Aorta (tissue), 5 donors: ENCODE measurements around the gene FNDC7. TPM values are rescaled to one million over a fixed set of nuclear protein-coding genes. Genes with fewer than 3 reads are reported as not detected.
"Not testable (repeated sequence)": the region's sequence is repeated elsewhere in the genome, so short reads cannot be mapped to it uniquely, and the experiment has no call there.

Source experiments
- ATAC-seq: fragments of 200-7000 bp; cut with Tn5 transposase; one replicate; pipeline ENCODE4 v1.9.1; 2022; ENCODE audit warnings: moderate library complexity; ENCODE audit not compliant: low FRiP score
- DNase-seq, 2 donors: peaks; one replicate each; pipeline ENCODE4 v3.0.0-alpha.2; 2020
- H3K27ac ChIP-seq, 2 donors: one replicate each; pipeline ENCODE4 v1.5.1; 2013; ENCODE audit warnings: low read length in 2 of 2, mild to moderate bottlenecking in 2 of 2, moderate library complexity in 2 of 2, control low read depth in 1 of 2, inconsistent platforms in 1 of 2, low read depth in 1 of 2
- H3K27me3 ChIP-seq, 2 donors: one replicate each; pipeline ENCODE4 v1.6.1; 2013; ENCODE audit warnings: control low read depth in 1 of 2, low read length in 1 of 2, mild to moderate bottlenecking in 1 of 2, moderate library complexity in 1 of 2; ENCODE audit not compliant: insufficient read depth in 2 of 2, control insufficient read depth in 1 of 2
- H3K36me3 ChIP-seq, 2 donors: one replicate each; pipeline ENCODE4 v1.6.1; 2013; ENCODE audit warnings: control low read depth in 1 of 2, low read length in 1 of 2, mild to moderate bottlenecking in 1 of 2; ENCODE audit not compliant: insufficient read depth in 2 of 2, control insufficient read depth in 1 of 2
- H3K4me1 ChIP-seq, 2 donors: one replicate each; pipeline ENCODE4 v1.6.1; 2013; ENCODE audit warnings: low read length in 2 of 2, control low read depth in 1 of 2, mild to moderate bottlenecking in 1 of 2, moderate library complexity in 1 of 2; ENCODE audit not compliant: insufficient read depth in 2 of 2, control insufficient read depth in 1 of 2
- H3K4me3 ChIP-seq, 2 donors: one replicate each; pipeline ENCODE4 v1.5.1; 2013; ENCODE audit warnings: low read length in 2 of 2, control low read depth in 1 of 2, mild to moderate bottlenecking in 1 of 2
- H3K9me3 ChIP-seq: one replicate; pipeline ENCODE4 v1.6.1; 2013; ENCODE audit warnings: mild to moderate bottlenecking, low read length; ENCODE audit not compliant: control insufficient read depth
- WGBS, 2 donors: extraction: QIAGEN DNeasy Blood & Tissue Kit; methylation state at CpG; one replicate each; pipeline ENCODE4 v1.1.7; 2013; 5-methylcytosine and 5-hydroxymethylcytosine counted together
- intact Hi-C, 2 donors: fragments of 100-400 bp; cut with DNase I; formaldehyde crosslinking; loops; one replicate each; pipeline versions ENCODE4 v1.14.2 to v1.15.0; 2022
- polyA plus RNA-seq, 2 donors: library from polyadenylated mRNA; stranded (reverse); fragments of 200-250 nt; gene quantifications; one replicate each; pipeline ENCODE4 v1.2.3, GENCODE V29; 2013
- total RNA-seq, 2 donors: library from RNA; stranded (reverse); fragmentation: NEBNext Ultra II Directional; extraction: Animal tissue kit (Norgen Biotek cat#: 25700); gene quantifications; one replicate each; pipeline ENCODE4 v1.2.1, GENCODE V29; 2021
- donor health status: healthy with polysubstance abuse.
- donor health status: Bipolar disorder and iron deficiency.
- donor health status: DM: no; HTN: no; CAD: no.
- donor health status: DM: no; HTN: no; CAD: no.
- donor health status: DM: yes; HTN: yes; CAD: no.

Gene FNDC7
- total and polyA plus RNA-seq, 4 donors: 0.15 TPM; not detected in 3

DNA sequence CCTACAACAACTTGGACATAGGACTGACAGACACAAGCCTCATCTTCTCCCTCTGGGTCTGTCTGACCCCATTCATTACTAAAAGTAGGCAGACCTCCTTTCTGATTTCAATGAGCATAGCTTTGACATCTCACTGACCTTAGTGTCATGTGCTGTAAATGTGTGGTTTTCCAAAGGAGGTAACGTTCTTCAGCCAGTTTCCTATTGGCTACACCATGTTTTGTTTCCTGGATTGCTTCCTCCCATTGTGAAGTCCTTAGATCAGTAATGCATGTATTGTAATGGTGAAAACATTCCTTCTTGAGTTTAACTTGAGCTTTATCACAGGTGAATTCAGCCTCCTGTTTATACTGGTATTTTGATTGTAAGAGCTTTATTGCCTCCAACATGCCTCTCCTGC is 54.4 kb downstream of the FNDC7 start:
- 58 to 68% methylated on average over 1 of the region's 1 CpG for WGBS, 2 donors
- ATAC-seq: no peak
- Histone ChIP-seq H3K36me3 (peaks cover 4 to 5% of the 10 kb centered on the region in 2 donors), H3K27ac (no peak overlapping the region), H3K4me3 (no peak overlapping the region), H3K9me3 (no peaks in the 10 kb centered on the region), H3K27me3 (no peaks in the 10 kb centered on the region), H3K4me1 (no peaks in the 10 kb centered on the region)
- no peak for DNase-seq
- intact Hi-C loops: no loop called here

DNA sequence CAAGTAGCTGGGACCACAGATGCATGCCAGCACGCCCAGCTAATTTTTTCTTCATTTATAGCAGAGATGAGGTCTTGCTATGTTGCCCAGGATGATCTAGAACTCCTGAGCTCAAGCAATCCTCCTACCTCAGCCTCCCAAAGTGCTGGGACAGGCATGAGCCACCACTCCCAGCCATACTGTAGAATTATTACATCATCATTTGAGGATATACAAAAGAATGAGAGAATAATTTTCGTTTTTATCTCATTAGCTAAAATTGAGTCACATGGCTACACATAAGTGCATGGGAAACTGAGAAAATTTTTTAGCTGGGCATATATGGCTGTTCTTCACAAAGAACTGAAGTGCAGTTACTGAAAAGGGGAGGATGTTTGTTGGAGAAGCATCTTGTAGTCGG is 55.0 kb downstream of the FNDC7 start:
- H3K36me3 ChIP-seq: peaks cover 3 to 4% of the 10 kb centered on the region in 2 donors
- no peaks in the 10 kb centered on the region for H3K4me1 ChIP-seq
- ATAC-seq: no peak
- no peak overlapping the region for H3K27ac ChIP-seq
- 84 to 86% methylated on average over 3 of the region's 3 CpGs for WGBS, 2 donors
- no peak for DNase-seq
- H3K27me3 ChIP-seq: no peaks in the 10 kb centered on the region
- intact Hi-C loops: no loop called here
- no peak overlapping the region for H3K4me3 ChIP-seq
- H3K9me3 ChIP-seq: no peaks in the 10 kb centered on the region

DNA sequence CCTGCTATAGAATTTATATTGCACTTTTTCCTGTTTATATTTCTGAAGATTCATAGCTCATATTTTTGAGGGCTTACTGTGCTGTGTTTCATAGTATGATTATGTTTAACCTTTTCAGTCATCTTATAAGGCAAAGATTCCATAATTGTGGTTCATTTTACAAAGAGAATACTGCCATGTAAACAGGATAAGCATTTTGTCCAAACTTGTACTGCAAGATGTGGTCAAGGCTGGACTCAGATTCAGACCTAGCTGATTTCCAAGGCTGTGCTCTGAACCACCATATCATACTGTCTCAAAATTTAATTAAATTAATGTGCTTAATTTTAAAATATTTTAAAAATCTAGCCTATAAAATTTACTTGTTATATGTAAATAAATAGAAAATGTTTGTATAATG is 65.1 kb downstream of the FNDC7 start:
- no peak overlapping the region for H3K4me3 ChIP-seq
- no peak for ATAC-seq
- no peaks in the 10 kb centered on the region for H3K4me1 ChIP-seq
- H3K9me3 ChIP-seq: no peaks in the 10 kb centered on the region
- H3K27me3 ChIP-seq: no peaks in the 10 kb centered on the region
- no peak overlapping the region for H3K27ac ChIP-seq
- H3K36me3 ChIP-seq: peaks cover 0 to 5% of the 10 kb centered on the region in 2 donors
- DNase-seq: no peak
- intact Hi-C loops: no loop called here

DNA sequence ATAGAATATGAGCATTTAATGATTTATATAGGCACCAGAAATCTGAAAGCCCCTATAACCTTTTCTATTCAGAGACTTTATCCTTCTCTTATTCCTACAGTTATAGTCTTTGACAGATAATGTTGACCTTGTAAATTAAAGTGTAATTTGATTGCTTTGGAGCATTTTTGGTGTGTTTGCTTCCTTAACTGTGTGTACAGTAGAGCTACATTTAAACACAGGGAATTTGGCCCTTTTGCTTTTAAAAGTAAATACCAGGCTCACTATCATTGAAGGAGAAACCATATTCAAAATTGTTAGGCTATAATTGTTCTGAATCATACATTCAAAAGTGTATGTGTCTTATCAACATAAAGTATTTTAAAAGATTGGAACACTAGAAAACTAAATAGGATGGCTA is 66.7 kb downstream of the FNDC7 start:
- Histone ChIP-seq H3K27ac (no peak overlapping the region), H3K27me3 (no peaks in the 10 kb centered on the region), H3K4me1 (no peaks in the 10 kb centered on the region), H3K36me3 (peaks cover 0 to 5% of the 10 kb centered on the region in 2 donors), H3K9me3 (no peaks in the 10 kb centered on the region), H3K4me3 (no peak overlapping the region)
- ATAC-seq (no peak), DNase-seq (no peak)
- intact Hi-C loops: no loop called here

DNA sequence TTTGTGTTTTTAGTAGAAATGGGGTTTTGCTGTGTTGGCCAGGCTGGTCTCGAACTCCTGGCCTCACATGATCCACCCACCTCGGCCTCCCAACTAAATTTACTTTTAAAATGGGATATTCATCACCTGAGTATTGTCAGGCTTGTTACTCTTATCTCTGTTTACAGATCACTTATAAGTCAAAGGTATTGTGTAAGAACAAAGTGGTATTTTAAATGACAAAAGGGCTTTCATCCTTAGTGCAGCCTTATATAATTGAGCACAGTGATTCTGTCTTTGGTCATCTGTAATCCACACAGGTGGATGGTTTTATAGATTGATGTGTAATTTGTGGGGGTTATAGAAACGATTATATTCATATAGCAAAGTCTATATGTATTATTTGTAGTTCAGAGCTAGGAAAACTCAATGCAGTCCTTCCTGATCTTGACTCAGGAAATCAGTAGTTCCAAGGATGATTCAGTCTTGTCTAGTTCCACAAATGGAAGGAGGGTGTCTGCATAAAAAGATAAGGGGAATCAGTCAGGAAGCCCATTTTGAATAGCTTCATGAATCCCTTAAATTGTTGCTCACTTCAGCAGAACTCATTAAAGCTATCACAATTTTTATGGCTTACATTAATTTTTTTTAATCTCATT is 68.3 kb downstream of the FNDC7 start:
- WGBS, 2 donors: 91% methylated on average over 3 of the region's 3 CpGs
- Histone ChIP-seq H3K27me3 (no peaks in the 10 kb centered on the region), H3K9me3 (peaks cover 6% of the 10 kb centered on the region), H3K36me3 (peaks cover 6 to 8% of the 10 kb centered on the region in 2 donors), H3K4me3 (no peak overlapping the region), H3K27ac (no peak overlapping the region), H3K4me1 (no peaks in the 10 kb centered on the region)
- DNase-seq (no peak), ATAC-seq (no peak)
- intact Hi-C loops: no loop called here

DNA sequence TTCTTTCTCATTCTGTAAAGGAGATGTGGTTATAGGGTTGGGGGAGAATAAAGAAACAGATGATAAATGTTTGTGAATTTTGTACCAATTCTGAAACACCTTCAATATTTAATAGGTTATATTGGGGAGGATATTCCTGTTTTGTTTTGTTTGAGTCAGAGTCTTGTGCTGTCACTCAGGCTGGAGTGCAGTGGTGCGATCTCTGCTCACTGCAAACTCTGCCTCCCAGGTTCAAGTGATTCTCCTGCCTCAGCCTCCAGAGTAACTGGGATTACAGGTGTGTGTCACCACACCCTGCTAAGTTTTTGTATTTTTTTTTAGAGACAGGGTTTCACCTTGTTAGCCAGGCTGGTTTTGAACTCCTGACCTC is 68.9 kb downstream of the FNDC7 start:
- intact Hi-C loops, H3K4me3 ChIP-seq, H3K27me3 ChIP-seq, H3K27ac ChIP-seq, H3K4me1 ChIP-seq, H3K9me3 ChIP-seq, H3K36me3 ChIP-seq, ATAC-seq, DNase-seq: not testable (repeated sequence)
- 99 to 100% methylated on average over 1 of the region's 1 CpG for WGBS, 2 donors

DNA sequence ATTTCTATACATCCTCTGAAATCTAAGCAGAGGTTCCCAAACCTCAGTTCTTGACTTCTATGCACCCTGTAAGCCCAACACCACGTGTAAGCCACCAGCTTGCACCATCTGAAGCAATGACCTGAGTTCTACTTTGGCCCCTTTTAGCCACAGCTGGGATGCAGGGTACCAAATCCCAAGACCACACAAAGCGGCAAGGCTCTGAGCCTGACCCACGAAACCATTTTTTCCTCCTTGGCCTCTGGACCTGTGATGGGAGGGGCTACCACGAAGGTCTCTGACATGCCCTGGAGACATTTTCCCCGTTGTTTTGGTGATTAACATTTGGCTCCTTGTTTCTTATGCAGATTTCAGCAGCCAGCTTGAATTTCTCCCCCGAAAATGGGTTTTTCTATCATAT is 72.6 kb downstream of the FNDC7 start:
- WGBS, 2 donors: 94 to 96% methylated on average over 6 of the region's 6 CpGs
- Histone ChIP-seq H3K4me3 (no peak overlapping the region), H3K4me1 (no peaks in the 10 kb centered on the region), H3K27me3 (no peaks in the 10 kb centered on the region), H3K36me3 (peaks cover 6 to 8% of the 10 kb centered on the region in 2 donors), H3K9me3 (peaks cover 6% of the 10 kb centered on the region), H3K27ac (no peak overlapping the region)
- DNase-seq (no peak), ATAC-seq (no peak)
- intact Hi-C loops: no loop called here

DNA sequence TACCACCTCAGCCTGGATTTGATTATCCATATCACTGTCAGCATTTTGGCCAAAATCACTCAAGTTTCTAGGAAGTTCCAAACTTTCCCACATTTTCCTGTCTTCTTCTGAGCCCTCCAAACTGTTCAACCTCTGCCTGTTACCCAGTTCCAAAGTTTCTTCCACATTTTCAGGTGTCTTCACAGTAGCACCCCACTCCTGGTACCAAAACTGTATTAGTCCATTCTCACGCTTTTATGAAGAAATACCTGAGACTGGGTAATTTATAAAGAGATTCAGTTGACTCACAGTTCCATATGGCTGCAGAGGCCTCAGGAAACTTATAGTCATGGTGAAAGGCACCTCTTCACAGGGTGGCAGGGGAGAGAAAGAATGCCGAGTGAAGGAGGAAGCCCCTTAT is 73.2 kb downstream of the FNDC7 start:
- H3K4me3 ChIP-seq: no peak overlapping the region
- ATAC-seq (no peak), DNase-seq (no peak)
- WGBS, 2 donors: 96 to 97% methylated on average over 2 of the region's 2 CpGs
- no peaks in the 10 kb centered on the region for H3K4me1 ChIP-seq
- H3K27ac ChIP-seq: no peak overlapping the region
- peaks cover 6% of the 10 kb centered on the region for H3K9me3 ChIP-seq
- H3K27me3 ChIP-seq: no peaks in the 10 kb centered on the region
- peaks cover 6 to 8% of the 10 kb centered on the region in 2 donors for H3K36me3 ChIP-seq
- intact Hi-C loops: no loop called here

DNA sequence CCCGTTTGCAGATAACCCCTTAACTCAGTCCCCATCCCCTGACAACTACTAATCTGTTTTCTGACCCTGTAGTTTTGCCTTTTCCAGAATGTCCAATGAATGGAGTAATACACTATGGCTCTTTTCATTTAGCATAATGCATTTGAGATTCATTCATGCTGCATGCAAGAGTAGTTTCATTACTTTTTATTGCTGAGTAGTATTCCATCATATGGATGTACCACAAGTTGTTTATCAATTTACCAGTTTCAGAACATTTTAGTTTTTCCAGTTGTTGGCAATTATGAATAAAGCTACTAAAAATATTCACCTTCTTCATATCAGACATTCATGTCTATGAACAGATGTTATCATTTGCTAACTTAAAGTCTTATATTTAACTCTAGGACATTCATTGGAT is 79.1 kb downstream of the FNDC7 start:
- intact Hi-C loops: no loop called here
- peaks cover 0 to 2% of the 10 kb centered on the region in 2 donors for H3K36me3 ChIP-seq
- no peaks in the 10 kb centered on the region for H3K9me3 ChIP-seq
- no peak overlapping the region for H3K4me3 ChIP-seq
- ATAC-seq: no peak
- no peaks in the 10 kb centered on the region for H3K4me1 ChIP-seq
- DNase-seq: no peak
- WGBS, 2 donors: 97% methylated on average over 1 of the region's 1 CpG
- no peak overlapping the region for H3K27ac ChIP-seq
- H3K27me3 ChIP-seq: no peaks in the 10 kb centered on the region
